Measurements from ENCODE around the gene LAPTM4A.
A peak's percentile ranks its signal among the peaks of the same experiment; 100 is the strongest.

The LAPTM4A gene

DNA sequence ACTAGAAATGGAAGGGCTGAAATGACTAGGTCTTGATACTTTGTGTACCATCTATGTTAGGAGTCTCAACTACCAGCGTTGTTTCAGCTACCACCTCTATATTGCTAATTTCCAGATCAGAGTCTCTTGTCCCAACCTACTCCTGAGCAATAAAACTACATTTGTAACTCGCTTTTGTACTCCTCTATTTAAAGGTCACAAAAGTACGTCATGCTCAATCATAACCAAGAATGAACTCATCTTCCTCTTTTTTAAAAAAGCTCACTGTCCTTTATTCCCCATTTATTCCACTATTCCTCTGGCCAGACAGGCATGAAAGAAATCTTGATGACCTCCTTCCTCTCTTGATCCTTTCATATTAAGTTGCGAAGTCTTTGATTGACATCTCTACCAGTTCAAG, 27.7 kb downstream of the LAPTM4A start:
- no peak for DNase-seq (ENCODE audit: low read depth in 2 of 3, low spot score in 1 of 3)

DNA sequence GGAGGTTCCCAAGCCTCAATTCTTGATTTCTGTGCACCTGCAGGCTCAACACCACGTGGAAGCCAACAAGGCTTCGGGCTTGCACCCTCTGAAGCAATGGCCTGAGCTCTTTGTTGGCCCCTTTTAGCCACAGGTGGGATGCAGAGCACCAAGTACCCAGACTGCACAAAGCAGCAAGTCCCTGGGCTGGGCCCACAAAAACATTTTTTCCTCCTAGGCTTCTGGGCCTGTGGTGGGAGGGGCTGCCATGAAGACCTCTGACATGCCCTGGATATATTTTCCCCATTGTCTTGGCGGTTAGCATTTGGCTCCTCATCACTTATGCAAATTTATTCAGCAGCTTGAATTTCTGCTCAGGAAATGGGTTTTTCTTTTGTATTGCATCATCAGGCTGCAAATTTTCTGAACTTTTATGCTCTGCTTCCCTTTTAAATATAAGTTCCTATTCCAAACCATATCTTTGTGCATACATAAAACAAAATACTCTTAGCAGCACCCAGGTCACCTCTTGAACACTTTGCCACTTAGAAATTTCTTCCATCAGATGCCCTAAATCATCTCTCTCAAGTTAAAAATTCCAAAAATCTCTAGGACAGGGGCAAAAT, 29.9 kb downstream of the LAPTM4A start:
- no peak for DNase-seq (ENCODE audit: low read depth in 2 of 3, low spot score in 1 of 3)

DNA sequence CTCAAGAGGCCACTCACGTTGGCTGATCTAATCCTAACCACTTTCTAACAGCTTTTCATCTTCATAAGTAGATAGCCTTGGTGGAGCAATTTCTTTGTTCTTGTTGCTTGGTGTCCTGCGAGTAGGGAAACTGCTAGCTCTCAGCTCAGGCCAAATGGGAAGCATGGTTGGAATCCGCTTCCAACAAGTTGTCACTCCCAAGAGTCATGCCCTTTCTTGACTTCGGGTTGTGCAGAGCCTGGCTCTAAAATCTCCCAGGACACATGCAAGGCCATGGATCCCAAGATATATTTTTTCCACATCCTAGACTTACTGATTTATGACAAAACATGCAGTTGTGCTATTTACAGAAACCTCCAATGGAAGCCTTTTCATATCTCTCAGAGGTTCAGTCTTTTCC, 31.7 kb downstream of the LAPTM4A start:
- no peak for DNase-seq (ENCODE audit: low read depth in 2 of 3, low spot score in 1 of 3)

DNA sequence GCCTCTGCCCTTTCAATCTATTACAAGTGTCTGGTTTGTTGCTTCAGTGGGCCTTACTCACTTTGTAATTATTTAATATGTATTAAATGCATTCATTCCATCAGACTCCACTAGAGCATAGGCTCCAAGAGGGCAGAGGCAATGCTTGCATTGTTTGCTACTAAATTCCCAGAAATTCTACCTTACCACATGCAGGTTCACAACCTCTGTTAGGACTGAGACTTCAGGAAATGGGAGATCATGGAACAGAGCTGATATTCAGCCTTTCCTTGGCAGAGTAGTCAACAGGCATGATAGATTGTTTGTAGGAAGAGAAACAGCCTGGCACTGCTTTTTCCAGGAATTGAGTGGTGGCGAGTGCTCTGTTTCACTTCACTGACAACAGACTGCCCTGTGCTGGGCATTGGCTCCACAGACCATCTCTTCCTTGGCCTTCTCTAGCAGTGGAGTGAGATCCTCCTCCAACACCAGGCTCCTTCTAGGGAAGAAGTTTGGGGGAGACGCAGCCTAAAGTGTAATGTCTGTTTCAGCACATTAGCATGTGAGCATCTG, 32.8 kb downstream of the LAPTM4A start:
- no peak for DNase-seq (ENCODE audit: low read depth in 2 of 3, low spot score in 1 of 3)

DNA sequence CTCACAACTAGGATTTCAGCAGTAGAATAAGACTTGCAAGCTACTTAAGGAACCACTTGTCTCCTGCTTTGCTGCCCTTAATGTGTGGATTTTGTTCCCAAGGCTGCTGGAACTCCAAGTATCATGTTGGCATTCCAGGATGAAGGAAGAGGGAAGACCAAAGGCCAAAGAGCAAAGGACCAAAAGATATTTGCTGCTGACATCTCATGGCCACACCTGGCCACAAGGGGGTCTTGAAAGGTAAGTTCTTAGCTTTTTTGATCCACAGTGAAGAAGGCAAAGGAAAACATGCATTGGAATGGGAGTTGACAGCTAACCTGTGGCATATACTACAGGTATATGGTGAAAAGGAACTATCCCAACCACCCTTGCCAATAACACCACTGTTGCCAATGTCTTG, 35.1 kb downstream of the LAPTM4A start:
- DNase-seq (ENCODE audit: low read depth in 2 of 3, low spot score in 1 of 3): no peak

DNA sequence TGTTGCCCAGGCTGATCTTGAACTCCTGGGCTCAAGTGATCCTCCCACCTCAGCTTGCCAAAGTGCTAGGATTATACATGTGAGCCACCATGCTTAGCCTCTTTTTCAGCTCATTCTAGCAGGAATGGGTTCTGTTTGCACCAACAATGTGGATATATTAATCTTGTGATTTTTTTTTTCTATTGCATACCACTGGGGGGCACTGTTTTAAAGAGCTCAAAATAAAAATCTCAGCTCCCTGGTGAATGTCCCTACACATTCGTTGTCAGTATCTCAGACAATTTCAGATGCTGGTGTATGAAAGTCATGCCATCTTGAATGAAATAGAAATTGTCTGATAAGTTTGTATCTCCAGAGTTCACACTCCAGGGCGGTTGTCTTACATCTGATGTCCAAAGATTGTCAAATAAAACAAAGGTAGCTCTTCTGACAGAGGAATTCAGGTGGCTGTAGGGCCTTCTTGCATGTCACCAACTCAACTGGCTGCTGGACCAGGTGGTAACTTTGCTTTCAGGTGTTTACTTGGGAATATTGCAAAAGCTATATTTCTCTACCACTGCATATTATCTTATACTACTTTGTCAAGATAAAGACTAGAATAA, 35.8 kb downstream of the LAPTM4A start:
- peak in 1 of 3 donors; percentile 35 for DNase-seq (ENCODE audit: low read depth in 2 of 3, low spot score in 1 of 3)

DNA sequence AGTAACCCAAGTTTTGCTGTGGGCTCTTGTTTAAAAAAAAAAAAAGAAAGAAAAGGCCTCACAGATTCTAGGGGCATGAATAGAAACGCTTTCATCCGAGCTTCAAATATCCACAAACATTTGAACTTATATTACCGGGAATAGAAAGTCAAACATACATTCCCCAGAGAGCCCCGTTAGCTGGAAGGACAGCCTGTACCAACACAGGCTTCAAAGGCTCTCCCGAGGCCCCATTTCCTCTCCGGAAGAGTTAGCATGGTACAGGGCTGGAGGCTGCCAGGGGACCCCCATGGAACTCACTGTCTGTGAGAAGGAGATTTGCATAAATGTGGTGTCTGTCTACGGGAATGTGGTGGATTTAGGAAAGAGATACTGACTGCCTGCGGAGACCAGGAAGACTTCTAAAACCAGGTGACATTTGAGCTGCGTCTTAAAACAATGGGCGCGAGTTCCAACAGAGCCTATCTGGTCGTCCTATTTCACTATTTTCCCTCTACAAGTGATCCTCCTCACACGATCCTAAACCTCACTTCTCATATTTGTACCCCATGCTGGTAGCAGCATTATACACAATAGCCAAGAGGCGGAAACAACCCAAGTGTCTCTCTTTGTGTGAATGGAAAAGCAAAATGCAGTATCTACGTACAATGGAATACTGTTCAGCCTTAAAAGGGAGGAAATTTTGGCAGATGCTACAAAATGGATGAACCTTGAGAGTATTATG, 38.1 kb downstream of the LAPTM4A start:
- no peak for DNase-seq (ENCODE audit: low read depth in 2 of 3, low spot score in 1 of 3)

DNA sequence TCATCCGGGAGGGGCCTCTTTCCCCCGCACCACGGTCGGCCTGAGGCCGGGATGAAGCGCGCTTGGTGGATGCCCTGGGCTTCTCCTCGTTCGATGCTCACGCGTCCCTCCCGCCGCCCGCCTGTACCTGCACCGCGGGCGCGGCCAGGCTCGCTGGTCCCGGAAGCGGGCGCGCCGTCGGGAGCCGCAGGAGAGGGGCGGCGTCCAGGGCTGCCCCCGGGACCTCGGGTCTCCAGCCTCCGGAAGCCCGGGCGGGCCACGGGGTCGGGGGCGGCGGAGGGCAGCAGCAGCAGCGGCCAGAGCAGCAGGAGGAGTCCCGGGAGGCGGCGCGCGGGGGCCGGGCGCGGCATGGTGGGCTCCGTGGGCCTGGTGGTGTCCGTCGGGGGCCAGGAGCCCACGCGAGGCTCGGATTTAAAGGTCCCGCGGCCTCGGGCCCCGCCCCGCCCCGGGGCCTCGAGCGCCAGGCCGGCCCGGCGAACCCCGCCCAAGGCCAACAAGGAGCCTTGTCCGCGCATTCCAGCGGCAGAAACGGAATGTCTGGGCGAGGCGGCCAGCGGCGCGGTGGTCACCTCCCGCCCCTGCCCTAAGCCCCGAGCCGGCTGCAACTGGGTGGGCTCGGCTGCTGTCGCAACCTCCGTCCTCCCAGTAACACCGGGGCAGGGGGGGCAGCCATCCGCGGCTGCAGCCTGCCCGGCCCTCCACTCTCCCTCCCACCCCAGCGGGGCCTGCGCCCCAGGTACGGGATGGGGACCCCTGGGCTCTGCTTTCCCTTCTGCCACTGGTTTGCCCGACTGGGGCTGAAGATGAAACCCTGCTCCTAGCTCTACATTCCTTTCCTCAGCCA, 38.9 kb downstream of the LAPTM4A start, which contains the start of gene MATN3:
Gene MATN3 (minus strand): TSS at position 387 of the 844 bp plus-strand sequence. CDS start 37 bp downstream, at position 350.
- no peak for DNase-seq (ENCODE audit: low read depth in 2 of 3, low spot score in 1 of 3)

DNA sequence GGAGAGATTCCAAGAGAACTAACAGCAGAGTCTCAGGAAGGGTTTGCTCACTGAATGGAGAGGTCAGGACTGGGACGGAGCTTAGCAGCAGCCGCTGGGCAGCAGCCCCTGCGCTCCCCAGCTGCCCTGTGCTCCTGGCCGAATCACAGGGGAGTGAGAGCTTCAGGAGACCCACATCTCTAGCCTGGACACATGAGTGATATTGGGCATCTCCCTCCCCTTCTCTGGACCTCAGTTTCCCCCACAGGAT, 39.5 kb downstream of the LAPTM4A start:
- DNase-seq (ENCODE audit: low read depth in 2 of 3, low spot score in 1 of 3): no peak

DNA sequence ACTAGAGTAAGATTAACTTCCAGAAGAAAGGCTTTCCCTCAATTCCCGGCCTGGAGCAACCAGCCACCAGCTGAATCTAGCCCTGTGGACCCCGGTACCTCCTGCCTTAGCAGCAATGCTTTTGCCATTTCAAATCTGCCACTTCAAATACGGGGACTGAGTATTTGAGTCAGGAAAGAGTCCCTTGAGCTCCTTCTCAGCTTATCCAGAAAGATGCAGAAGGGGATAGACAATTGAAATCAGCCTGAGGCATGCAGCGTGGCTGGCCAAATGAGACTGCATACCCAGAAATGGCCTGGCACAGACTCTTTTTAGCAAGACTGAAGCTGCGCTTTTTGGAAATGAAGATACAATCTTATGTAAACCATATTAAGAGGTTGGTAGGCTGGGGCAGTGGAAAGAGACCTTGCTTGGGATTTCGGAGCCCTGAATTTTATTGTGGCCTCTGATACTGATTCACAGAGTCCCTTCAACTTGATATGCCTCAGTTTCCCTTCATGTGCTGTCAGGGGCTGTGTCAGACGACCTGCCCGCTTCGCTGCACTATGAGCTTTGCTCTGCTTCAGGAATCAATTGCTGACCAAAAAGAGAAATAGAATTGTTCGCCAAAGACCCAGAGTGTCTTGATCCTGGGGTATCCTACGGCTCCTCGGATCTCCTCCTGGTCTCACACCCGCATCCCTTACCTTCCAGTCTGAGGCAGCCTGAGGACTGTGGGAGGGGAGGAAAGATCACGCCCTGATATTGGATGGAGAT, 40.0 kb downstream of the LAPTM4A start:
- no peak for DNase-seq (ENCODE audit: low read depth in 2 of 3, low spot score in 1 of 3)

DNA sequence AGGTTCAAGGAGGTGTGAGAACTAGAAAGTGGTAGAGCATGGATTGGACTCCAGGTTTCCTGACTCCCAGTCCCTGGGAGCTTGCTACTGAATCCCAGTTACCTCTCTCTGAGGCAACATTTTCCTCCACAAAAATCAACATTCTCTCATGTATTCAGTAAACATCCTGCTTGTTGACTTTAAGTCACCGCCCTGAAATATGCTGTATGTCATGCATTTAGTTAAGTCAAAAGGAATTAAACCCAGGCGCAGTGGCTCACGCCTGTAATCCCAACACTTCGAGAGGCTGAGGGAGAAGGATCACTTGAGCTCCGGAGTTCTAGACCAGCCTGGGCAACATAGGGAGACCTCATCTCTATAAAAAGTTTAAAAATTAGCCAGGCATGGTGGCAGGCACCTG, 42.7 kb downstream of the LAPTM4A start:
- no peak for DNase-seq (ENCODE audit: low read depth in 2 of 3, low spot score in 1 of 3)

DNA sequence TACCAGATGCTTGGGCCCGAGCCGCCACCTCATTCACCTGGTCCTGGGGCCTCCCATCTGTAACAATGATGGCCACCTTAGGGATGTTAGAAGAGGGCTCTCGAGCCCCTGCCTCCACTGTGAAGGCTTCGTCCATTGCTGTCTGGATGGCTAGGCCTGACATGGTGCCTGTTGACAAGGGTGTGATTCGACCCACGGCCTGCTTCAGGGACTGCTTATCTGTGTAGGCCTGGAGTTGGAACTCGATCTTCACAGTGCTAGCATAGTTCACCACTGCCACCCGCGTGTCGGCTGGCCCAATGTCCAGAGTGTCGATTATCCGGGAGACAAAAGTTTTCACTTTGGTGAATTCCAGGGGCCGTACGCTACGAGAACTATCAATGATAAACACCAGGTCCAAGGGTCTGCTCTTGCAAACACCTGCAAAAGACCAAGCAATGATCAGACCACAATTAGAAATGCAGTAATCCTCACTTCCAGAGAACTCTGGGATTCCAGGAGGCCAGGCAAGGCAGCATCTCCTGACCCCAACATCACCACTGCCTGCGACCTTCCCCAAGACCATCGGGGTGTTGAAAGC, 45.4 kb downstream of the LAPTM4A start:
- DNase-seq (ENCODE audit: low read depth in 2 of 3, low spot score in 1 of 3): no peak

DNA sequence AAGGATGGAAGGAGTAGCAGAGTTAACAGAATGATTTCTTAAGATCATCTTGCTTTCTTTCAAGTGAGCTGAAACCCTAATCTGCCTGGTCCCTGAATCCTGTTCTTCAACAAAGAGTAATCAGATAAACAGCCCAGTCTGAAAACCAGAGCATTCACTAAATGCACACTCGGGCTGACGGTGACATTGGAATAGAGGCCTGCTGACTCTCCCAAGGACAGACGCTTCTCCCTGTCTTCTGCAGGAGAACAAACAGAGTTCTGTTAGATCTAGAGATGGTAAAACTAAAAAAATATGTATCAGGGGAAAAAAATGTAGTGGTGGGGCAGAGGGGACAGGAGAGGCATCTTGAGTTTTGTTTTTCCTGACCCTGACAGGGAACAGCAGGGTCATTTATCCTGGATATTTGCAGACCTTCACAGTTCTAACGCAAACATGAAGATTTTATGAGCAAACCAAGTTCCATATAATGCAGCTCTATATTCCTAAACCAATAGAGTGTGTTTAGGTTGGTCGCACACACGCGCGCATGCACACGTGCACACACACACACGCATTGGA, 46.3 kb downstream of the LAPTM4A start:
- no peak for DNase-seq (ENCODE audit: low read depth in 2 of 3, low spot score in 1 of 3)

DNA sequence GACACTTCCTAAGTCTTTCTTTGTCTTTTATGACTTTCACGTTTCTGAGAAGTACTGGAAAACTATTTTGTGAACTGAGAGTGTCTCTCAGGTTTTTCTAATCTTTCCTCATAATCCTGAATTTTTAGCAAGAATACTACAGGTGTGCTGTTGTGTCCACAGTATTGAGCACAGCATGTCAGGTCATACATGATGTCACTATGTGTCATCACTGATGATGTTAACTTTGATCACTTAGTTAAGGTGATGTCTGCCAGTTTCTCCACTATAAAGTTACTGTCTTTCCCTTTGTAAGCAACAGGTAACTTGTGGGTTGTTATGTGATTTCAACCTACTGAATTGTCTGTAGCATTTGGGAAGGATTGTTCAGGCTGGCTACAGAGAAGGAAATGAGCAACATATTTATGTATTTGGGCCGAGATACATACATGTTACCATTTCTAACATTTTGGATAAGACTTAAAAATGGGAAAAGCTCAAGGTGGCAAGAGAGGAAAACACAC, 50.0 kb downstream of the LAPTM4A start:
- no peak for DNase-seq (ENCODE audit: low read depth in 2 of 3, low spot score in 1 of 3)

DNA sequence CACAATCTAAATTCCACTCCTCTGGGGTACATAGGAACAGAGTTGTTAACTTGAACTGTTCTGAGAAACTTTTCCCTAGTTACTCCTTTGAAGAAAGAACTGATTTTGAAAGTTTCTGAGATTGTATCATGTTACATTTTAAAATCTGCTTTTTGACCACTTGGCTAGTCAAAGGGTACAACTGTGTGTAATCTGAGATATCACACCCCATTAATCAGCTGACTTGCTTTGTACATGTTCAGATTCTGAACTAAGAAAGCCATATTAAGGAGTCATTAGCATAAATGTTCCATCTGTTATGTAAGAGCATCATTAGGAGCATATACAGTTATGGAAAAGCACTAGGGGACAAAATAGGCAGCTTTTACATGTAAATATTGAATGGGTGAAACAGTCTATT, 57.7 kb downstream of the LAPTM4A start:
- DNase-seq (ENCODE audit: low read depth in 2 of 3, low spot score in 1 of 3): no peak

DNA sequence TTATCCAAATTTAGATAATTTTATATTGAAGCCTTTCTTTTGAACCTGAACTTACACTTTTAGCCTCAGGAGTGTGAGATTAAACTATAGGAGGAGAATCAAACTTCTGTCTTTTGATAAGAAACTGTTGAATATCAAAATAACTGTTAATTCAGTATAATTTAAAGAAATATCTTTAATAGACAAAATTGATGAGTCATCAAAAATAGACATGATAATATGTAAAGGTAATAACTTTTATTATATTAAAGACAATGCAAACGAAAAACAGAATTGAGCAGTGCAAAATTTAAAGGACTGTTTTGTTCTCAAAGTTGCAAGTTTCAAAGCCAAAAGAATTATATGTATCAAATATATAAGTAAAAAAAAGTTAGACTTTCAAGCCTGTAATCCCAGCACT, 59.5 kb downstream of the LAPTM4A start:
- DNase-seq (ENCODE audit: low read depth in 2 of 3, low spot score in 1 of 3): no peak

DNA sequence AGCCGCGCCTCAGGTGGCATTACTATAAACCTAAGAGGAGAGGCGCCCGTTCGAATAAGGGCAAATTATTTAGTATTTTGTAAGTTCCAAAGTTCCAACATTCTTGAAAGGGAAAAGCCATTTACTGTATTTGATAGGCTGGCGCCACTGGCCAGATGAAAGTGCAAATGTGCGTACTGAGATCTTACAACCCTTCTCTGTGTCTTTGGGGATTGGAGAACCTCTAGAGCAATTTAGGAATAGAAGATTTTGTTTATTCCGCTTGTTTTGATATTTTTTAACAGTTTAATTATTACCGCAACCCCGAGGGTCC, 61.1 kb downstream of the LAPTM4A start:
- no peak for DNase-seq (ENCODE audit: low read depth in 2 of 3, low spot score in 1 of 3)

DNA sequence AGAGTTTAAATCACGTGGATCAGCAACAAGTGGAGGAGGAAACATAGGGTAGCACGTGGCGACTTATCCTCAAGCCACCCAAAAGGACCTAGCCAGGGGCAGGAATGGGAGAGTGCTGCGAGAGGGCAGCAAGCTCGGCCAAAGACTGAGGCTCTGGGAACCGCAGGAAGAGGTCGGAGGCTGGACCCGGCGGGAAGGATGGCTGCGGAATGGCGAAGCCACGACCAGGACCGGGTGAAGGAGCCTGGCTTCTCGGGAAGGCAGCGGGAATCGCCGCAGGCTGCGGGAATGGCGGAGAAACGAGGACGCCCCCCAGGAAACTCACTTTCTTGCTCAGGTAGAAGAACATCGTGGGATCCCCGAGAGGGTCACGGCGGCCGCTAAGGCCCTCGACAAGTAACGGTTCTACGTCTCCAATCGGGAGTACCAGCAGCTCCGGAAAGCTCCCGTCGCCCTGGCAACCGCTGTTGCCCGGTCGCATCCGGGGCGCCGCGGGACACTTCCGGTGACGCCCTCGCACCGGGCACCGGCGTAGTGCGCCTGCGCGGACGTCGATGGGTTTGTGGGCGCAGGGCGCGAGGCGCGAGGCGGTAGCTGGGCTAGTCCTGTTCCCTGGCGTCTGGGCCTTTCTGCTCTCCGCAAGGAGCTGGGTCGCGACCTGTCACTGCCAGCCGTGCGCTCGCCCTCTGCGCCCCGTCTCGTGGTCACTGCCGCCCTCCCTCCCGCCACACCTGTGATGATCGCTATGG, 61.6 kb downstream of the LAPTM4A start, which contains the start of gene WDR35:
Gene WDR35 (minus strand): TSS at position 439 of the 749 bp plus-strand sequence. CDS start 90 bp downstream, at position 349.
- DNase-seq (ENCODE audit: low read depth in 2 of 3, low spot score in 1 of 3): peak; percentile 84 to 90 (median 85)

DNA sequence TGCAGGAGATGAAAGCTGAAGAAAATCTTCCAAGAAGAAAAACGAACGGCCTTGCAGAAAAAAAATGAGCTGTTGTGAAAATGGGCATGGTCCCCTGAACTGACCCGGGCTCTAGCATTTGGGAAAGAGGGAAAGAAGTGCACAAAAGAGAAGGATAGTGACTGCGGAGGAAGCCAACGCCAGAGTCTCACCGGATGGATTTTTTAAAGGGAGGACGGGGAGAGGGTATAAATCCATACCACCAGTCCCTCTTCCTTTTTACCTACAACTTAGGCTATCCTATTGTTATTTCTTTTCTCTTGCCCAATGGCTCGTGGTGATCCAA, 62.1 kb downstream of the LAPTM4A start:
- no peak for DNase-seq (ENCODE audit: low read depth in 2 of 3, low spot score in 1 of 3)
